ENCODE data around the gene SNAP29.
"Not testable (repeated sequence)": the region's sequence is repeated elsewhere in the genome, so short reads cannot be mapped to it uniquely, and the experiment has no call there.

SNAP29 gene
- total RNA-seq, result 25.7 to 44.9 reads per million in 2 experiments

DNA sequence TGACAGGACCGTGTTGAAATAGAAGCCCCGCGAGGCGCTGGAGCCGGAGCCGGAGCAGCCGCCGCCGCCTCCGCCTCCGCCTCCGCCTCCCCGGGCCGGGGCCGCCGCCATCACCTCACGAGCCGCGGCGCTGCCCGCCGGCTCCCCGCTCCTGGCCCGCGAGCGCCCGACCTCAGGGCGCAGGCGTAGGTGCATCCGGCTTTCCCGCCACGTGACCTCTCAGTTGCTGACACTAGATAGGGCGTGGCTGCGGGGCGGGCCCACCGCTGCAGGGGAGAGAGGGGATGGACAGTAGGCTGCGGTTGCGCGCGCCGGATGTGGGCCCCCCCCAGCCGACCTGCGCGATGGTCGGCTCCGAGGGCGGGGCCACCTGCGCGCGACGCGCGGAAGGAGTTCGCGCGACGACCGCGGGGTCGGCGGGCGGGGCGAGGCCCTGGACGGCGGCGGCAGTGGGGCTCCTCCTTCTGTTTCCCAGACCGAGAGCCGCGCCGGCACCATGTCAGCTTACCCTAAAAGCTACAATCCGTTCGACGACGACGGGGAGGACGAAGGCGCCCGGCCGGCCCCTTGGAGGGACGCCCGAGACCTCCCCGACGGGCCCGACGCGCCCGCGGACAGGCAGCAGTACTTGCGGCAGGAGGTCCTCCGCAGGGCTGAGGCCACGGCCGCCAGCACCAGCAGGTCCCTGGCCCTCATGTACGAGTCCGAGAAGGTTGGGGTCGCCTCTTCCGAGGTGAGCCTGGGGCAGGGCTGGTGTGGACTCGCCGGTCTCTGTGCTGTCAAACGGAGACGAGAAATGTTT is at the start of gene SNAP29, which contains the start of gene PI4KA:
Gene SNAP29, plus strand, starts transcription at position 393 of the 802 bp plus-strand sequence. Its CDS starts 104 bp downstream, at position 497.
Gene PI4KA, minus strand, starts transcription at position 197 of the 802 bp plus-strand sequence. Its CDS starts 86 bp downstream, at position 111.
- DNase-seq (ENCODE audit: low read depth), result peak; percentile 95

DNA sequence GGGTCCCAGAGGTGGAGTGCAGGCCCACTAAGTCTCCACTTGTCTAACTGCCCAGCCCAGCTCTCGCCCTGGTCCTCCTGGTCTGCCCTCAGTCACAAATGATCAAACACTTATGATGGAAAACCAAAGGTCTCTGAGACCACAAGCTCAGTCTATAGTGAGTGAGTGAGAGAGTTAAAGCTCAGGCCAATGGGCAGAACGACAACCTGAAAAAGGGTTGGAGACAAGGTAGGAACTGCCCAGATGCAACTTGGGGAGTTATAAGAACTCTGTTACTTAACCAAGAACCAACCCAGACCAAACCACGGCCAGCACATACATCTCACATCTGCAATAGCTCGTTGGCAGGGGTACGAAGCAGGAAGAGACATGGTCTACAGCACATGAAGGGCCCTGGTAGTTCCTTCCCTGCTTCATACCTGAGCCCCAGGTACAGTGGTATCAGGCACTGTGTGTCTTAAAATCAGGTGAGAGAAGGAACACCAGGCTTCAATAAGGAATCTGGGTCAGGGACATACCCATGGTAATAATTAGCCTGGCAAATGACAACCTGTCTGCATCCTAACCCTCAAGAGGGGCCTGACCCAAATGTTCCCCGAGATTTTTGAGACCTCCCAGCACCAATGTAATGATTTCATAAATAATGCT is 49.1 kb upstream of the SNAP29 start:
- no peak for DNase-seq (ENCODE audit: low read depth)

DNA sequence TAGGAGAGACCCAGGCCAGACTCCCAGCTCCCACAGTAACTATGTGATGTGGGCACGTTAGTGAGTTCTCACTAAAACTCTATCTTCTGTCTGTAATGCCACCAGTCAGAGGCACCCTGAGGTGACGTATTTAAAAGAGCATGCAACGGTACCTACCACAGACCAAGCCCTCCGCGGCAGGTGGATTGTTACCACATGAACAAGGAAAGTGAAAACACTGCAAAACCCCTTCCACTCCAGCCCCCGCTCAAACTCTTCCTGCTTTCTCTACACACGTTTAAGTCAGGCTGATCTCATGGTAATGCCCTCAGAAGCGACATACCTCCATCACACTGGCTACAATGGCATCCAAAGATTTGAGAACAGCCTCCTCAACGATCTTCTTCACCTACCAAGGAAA is 48.2 kb upstream of the SNAP29 start:
- DNase-seq (ENCODE audit: low read depth), result no peak

DNA sequence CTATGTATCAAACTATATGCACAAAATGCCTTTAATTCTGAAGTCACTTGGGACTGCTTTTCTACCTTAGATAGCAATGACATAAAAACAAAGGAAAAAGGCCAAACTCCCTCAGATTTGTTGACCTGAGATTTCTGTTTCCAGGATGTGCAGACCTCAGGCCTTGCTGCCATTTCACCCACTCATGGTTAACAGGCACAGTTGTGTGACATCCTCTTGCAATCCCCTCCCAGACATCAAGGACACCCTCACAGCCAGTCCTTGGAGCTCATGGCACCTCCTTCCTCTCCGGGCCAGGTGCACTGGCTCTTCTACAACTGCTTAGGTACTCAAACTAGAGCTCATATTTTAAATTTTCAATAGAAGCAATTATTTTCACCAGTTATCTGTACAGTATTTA is 47.6 kb upstream of the SNAP29 start:
- DNase-seq (ENCODE audit: low read depth), result no peak

DNA sequence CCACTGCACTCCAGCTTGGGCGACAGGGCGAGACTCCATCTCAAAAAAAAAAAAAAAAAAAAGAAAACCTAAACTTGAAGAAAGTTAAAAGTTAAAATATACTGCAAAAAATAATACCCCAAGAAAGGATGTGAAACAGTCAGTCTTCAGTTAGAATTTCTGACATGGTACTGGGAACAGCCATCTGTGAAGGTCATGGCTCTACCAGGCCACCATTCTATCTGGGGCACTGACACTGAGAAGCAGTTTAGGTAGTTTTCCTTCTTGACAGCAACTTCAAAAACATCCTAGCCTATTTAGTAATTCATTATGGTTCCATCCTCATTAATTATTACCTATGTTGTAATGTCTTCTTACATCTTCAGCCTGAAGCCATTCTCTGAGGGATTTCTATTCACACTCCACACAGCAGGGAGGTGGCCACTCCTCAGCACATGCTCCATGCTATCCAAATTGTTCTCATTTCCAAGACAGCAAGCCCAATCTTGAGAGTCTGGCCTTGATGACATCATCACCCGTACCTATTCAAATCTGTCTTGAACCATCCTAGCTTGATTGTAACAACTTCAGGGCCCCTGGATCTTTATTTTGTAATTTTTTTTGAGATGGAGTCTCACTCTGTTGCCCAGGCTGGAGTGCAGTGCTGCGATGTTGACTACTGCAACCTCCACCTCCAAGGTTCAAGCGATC is 46.7 kb upstream of the SNAP29 start:
- DNase-seq (ENCODE audit: low read depth), result no peak

- no peak for DNase-seq (ENCODE audit: low read depth)
Observed at GRCh38 chr22:20813056-20813455, 45.8 kb upstream of the SNAP29 start.

- no peak for DNase-seq (ENCODE audit: low read depth)
Observed at GRCh38 chr22:20814221-20814808, 44.5 kb upstream of the SNAP29 start.

GRCh38 chr22:20815477-20816050 is 43.2 kb upstream of the SNAP29 start:
- no peak for DNase-seq (ENCODE audit: low read depth)

DNA sequence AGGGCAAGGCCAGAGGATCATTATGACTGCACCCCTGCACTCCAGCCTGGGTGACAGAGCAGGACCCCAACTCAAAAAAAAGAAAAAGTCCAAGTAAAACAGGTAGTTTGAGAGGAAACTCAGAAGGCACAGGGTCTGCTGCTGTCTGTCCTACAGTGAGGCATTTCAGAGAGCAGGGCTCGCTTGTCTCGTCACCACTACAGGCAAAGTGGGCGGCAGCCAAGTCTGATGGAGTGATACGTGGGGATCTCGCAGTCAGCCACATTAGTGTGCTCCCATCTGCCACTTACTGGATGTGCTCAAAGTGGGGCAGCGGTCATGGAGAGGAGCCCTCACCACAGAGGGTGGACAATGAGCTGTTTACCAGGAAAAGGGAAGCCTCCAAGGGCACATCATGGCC is 42.2 kb upstream of the SNAP29 start:
- DNase-seq (ENCODE audit: low read depth), result no peak

- no peak for DNase-seq (ENCODE audit: low read depth)
Observed at GRCh38 chr22:20818471-20818870, 40.3 kb upstream of the SNAP29 start.

DNA sequence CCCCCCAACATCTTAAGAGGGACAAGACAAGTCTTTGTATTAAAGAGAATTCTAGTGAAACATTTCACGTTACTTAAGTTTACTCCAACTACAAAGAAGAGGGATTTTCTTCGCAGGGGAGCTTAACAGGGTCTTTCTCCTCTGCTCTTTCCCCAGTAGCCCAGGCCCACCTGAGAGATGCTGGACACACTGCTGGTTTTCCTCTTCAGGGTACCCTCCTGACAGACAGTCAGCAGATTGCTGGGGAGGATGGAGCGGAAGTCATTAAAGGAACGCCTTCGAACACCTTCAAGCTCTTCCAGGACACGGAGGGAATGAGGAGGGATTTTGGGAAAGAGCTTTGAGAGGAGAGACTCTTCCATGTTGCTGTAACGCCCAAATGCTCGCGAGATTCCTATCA is 39.3 kb upstream of the SNAP29 start:
- DNase-seq (ENCODE audit: low read depth), result no peak

DNA sequence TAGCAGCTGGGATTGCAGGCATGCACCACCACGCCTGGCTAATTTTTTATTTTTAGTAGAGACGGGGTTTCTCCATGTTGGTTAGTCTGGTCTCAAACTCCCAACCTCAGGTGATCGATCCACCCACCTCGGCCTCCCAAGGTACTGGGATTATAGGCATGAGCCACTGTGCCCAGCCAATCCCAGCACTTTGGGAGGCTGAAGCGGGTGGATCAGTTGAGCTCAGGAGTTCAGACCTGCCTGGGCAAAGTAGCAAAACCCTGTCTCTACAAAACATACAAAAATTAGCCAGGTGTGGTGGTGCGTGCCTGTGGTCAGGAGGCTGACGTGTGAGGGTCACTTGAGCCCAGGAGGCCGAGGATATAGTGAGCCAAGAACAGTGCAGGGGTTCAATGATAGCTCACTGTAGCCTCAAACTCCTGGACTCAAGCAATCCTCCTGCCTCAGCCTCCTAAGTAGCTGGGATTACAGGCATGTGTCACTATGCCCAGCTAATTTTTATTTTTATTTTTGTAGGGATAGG is 37.0 kb upstream of the SNAP29 start:
- not testable (repeated sequence) for DNase-seq (ENCODE audit: low read depth)

DNA sequence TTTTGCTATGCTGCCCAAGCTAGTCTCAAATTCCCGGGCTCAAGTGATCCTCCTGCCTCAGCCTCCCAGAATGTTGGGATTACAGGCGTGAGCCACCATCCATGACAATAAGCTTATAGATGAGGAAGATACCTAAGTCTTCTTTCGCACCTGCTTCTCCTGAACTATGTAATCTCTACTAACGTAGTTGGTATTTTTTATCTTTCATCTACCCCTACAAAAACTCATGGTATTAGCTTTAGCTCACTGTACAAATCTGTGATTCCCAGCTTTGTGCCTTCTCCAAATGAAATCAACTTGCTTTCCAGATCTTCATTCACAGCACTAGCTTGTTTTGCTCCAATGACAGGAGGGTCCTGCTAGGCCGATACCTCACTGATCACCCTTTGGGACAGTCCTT is 36.6 kb upstream of the SNAP29 start:
- DNase-seq (ENCODE audit: low read depth), result no peak

- DNase-seq (ENCODE audit: low read depth), result no peak
Observed at GRCh38 chr22:20823264-20823663, 35.5 kb upstream of the SNAP29 start.

- not testable (repeated sequence) for DNase-seq (ENCODE audit: low read depth)
Observed at GRCh38 chr22:20825216-20825615, 33.6 kb upstream of the SNAP29 start.

DNA sequence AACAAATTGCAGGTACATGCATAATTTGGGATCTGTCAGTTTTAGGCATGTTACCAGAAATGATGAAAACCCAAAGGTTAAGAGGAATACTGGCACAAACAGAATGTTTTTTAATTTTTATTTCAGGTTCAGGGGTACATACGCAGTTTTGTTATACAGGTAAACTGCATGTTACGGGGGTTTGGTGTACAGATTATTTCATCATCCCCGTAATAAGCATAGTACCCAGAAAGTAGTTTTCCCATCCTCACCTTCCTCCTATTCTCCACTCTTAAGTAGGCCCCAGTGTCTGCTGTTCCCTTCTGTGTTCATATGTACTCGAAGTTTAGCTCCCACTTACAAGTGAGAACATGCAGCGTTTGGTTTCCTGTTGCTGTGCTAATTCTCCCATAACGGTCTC is 33.2 kb upstream of the SNAP29 start:
- DNase-seq (ENCODE audit: low read depth), result no peak

DNA sequence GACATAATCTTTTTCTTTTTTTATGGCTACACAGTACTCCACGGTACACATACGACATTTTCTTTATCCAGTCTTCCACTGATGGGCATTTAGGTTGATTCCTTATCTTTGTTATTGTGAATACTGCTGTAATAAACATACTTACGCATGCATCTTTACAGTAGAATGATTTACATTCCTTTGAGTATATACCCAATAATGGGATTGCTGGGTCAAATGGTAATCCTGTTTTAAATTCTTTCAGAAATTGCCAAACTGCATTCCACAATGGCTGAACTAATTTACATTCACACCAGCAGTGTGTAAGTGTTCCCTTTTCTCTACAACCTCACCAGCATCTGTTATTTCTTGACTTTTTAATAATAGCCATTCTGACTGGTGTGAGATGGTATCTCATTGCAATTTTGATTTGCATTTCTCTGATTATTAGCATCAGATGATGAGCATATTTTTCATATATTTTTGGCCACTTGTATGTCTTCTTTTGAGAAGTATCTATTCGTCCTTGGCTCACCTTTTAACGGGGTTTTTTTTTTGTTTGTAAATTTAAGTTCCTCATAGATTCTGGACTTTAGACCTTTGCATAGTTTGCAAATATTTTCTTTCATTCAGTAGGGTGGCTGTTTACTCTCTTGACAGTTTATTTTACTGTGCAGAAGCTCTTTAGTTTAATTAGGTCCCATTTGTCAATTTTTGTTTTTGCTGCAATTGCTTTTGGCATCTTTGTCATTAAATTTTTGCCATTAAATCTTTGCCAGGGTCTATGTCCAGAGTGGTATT is 32.2 kb upstream of the SNAP29 start:
- DNase-seq (ENCODE audit: low read depth), result not testable (repeated sequence)

DNA sequence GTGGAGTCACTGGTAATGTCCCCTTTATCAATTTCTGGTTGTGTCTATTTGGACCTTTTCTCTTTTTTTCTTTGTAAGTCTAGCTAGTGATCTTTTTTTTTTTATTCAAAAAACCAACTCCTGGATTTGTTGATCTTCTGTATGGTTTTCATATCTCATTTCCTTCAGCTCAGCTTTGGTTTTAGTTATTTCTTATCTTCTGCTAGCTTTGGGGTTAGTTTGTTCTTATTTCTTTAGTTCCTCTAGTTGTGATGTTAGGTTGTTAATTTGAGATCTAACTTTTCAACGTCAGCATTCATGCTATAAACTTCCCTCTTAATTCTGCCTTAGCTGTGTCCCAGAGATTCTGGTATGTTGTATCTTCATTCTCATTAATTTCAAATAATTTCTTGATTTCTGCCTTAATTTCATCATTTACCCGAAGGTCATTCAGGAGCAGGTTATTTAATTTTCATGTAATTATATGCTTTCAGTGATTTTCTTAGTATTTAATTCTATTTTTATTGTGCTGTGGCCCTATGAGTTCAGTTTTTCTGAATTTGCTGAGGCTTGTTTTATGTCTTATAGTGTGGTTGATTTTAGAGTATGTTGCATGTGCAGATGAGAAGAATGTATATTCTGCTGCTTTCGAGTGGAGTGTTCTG is 29.2 kb upstream of the SNAP29 start:
- DNase-seq (ENCODE audit: low read depth), result no peak

DNA sequence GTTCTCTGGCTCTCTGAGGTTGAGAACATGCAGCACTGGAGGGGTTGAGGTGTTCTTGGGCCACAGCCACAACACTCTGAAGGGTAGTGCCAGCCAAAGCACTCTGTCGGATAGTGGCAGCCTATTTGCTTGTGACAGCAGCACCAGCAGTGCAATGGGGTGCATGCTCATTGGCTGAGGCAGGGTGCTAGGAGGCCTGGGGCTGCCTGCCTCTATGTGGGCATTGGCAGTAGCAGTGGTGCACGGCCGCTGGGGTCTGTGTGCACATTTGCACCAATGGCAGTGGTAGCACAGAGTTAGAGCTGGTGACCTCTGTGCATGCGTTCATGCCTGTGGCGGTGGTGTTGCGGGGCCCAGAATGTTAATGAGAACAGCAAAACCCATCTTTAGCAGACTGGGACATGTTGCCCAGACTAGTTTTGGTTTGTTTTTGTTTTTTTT is 25.6 kb upstream of the SNAP29 start:
- no peak for DNase-seq (ENCODE audit: low read depth)

- DNase-seq (ENCODE audit: low read depth), result no peak
Observed at GRCh38 chr22:20834206-20834605, 24.6 kb upstream of the SNAP29 start.

Data from T follicular helper cell (primary cell).